GM23248 (cell line): ENCODE results near the gene TFCP2L1. TPM values are rescaled to one million over a fixed set of nuclear protein-coding genes. Genes with fewer than 3 reads are reported as not detected.

Source experiments
- DNase-seq: peaks from one replicate; pipeline ENCODE4 v3.0.0-alpha.2; 2015
- H2AFZ ChIP-seq: fragments of 200-600 bp; sonication (generic); 2 replicates; pipeline ENCODE4 v1.6.1; 2016; ENCODE audit warnings: antibody characterized with exemption
- H3F3A ChIP-seq: fragments of 200-600 bp; sonication (generic); 2 replicates; pipeline ENCODE4 v1.6.1; 2016; ENCODE audit warnings: mild to moderate bottlenecking, antibody characterized with exemption, mixed run types; ENCODE audit not compliant: insufficient read depth
- H3K27ac ChIP-seq: fragments of 200-600 bp; sonication (generic); 2 replicates; pipeline ENCODE4 v1.5.1; 2016; ENCODE audit warnings: mild to moderate bottlenecking
- H3K27me3 ChIP-seq: fragments of 200-600 bp; sonication (generic); replicated peaks from 2 replicates; pipeline ENCODE4 v1.6.1; 2016; ENCODE audit warnings: mild to moderate bottlenecking; ENCODE audit not compliant: insufficient read depth
- H3K36me3 ChIP-seq: fragments of 200-600 bp; sonication (generic); 2 replicates; pipeline ENCODE4 v1.6.1; 2016; ENCODE audit warnings: low read depth, mild to moderate bottlenecking
- H3K4me1 ChIP-seq: fragments of 200-600 bp; sonication (generic); 2 replicates; pipeline ENCODE4 v1.6.1; 2016; ENCODE audit warnings: mild to moderate bottlenecking; ENCODE audit not compliant: insufficient read depth
- H3K4me2 ChIP-seq: fragments of 200-600 bp; sonication (generic); one replicate; pipeline ENCODE4 v1.6.1; 2016; ENCODE audit warnings: mild to moderate bottlenecking; ENCODE audit not compliant: unreplicated experiment
- H3K4me3 ChIP-seq: fragments of 200-600 bp; sonication (generic); 2 replicates; pipeline ENCODE4 v1.5.1; 2016; ENCODE audit warnings: mild to moderate bottlenecking
- H3K79me2 ChIP-seq: fragments of 200-600 bp; sonication (generic); 2 replicates; pipeline ENCODE4 v1.6.1; 2016; ENCODE audit warnings: mild to moderate bottlenecking; ENCODE audit not compliant: insufficient read depth
- H3K9ac ChIP-seq: fragments of 200-600 bp; sonication (generic); 2 replicates; pipeline ENCODE4 v1.6.1; 2016; ENCODE audit warnings: mild to moderate bottlenecking
- H3K9me2 ChIP-seq: fragments of 200-600 bp; sonication (generic); 2 replicates; pipeline ENCODE4 v1.6.1; 2016; ENCODE audit warnings: mixed run types, mild to moderate bottlenecking, moderate library complexity; ENCODE audit not compliant: insufficient read depth
- H3K9me3 ChIP-seq: fragments of 200-600 bp; sonication (generic); one replicate; pipeline ENCODE4 v1.6.1; 2017; ENCODE audit warnings: low read depth
- H4K20me1 ChIP-seq: fragments of 200-600 bp; sonication (generic); 2 replicates; pipeline ENCODE4 v1.6.0; 2016; ENCODE audit not compliant: insufficient read depth
- EZH2 ChIP-seq: fragments of 200-600 bp; sonication (generic); IDR thresholded peaks from 2 replicates; pipeline ENCODE4 v1.6.1; 2018; ENCODE audit warnings: antibody characterized with exemption, mild to moderate bottlenecking; ENCODE audit not compliant: insufficient read depth, poor library complexity, severe bottlenecking
- EZH2phosphoT487 ChIP-seq: fragments of 200-600 bp; sonication (generic); IDR thresholded peaks from 2 replicates; pipeline ENCODE4 v1.6.1; 2018; ENCODE audit warnings: antibody characterized with exemption, moderate library complexity, mild to moderate bottlenecking, low read depth; ENCODE audit not compliant: insufficient read depth
- WGBS, 2 experiments: methylation state at CpG; one replicate each; pipeline ENCODE4 v1.1.6; 2015 to 2017; ENCODE audit warnings: low lambda C conversion rate in 2 of 2, low coverage in 1 of 2; ENCODE audit errors: missing lambda C conversion rate in 2 of 2; 5-methylcytosine and 5-hydroxymethylcytosine counted together
- in situ Hi-C: fragments of 300-500 bp; cut with MboI; formaldehyde crosslinking; loops from 2 replicates; pipeline ENCODE4 v1.15.0; 2020
- polyA plus RNA-seq: library from polyadenylated mRNA; unstranded; fragments of >200 nt; fragmentation: Nextera tagmentation; extraction: Ambion mirVana; gene quantifications from 2 replicates; pipeline ENCODE4 v1.2.1, GENCODE V29; 2016
- total RNA-seq: library from RNA; depleted of rRNA; stranded (reverse); fragments of >200 nt; shearing (Covaris generic); gene quantifications from 2 replicates; pipeline ENCODE4 v1.2.3, GENCODE V29; 2014

The TFCP2L1 gene
- total and polyA plus RNA-seq, 2 experiments from 2014 or later, result not detected

- Histone ChIP-seq H2AFZ (no peak overlapping the region), H3K4me1 (no peaks in the 10 kb centered on the region), H3K4me3 (no peak overlapping the region), H3K9ac (no peak overlapping the region), H3K27ac (no peak overlapping the region), H3K4me2 (no peak overlapping the region), H3K27me3 (peaks cover 38% of the 10 kb centered on the region), H3K9me3 (no peaks in the 10 kb centered on the region), H4K20me1 (no peaks in the 10 kb centered on the region), H3F3A (no peaks in the 10 kb centered on the region), H3K36me3 (no peaks in the 10 kb centered on the region), H3K79me2 (no peaks in the 10 kb centered on the region), H3K9me2 (no peaks in the 10 kb centered on the region)
- in situ Hi-C loops, result no loop called here
- 59 to 63% methylated on average over 12 of the region's 12 CpGs for WGBS, 2 experiments
- TF ChIP-seq EZH2phosphoT487 (no peak), EZH2 (no peak)
- no peak for DNase-seq
Measured at GRCh38 chr2:121253021-121253673, 31.9 kb downstream of the TFCP2L1 start.

DNA sequence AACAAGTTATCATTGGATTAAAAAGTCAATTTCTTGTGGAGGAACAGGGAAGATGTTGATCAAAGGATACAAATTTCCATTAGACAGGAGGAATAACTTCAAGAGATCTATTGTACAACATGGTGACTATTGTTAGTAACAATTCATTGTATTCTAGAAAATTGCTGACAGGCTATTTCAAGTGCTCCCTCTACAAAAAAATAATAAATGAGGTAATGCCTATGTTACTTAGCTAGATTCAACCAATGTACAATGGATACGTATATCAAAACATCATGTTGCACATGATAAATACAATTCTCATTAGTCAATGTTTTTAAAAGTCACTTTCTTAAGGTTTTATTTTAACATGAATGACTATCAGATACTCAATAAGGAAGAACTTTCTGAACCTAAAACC, 33.5 kb downstream of the TFCP2L1 start:
- H3K27me3 ChIP-seq, result peaks cover 48% of the 10 kb centered on the region
- TF ChIP-seq EZH2 (no peak), EZH2phosphoT487 (no peak)
- H3K9me3 ChIP-seq, result no peaks in the 10 kb centered on the region
- H3K4me2 ChIP-seq, result no peak overlapping the region
- H3K79me2 ChIP-seq, result no peaks in the 10 kb centered on the region
- no peak overlapping the region for H3K9ac ChIP-seq
- no peaks in the 10 kb centered on the region for H3K4me1 ChIP-seq
- no peaks in the 10 kb centered on the region for H3F3A ChIP-seq
- no peaks in the 10 kb centered on the region for H4K20me1 ChIP-seq
- 29 to 43% methylated on average over 1 of the region's 1 CpG for WGBS, 2 experiments
- in situ Hi-C loops, result no loop called here
- H3K4me3 ChIP-seq, result no peak overlapping the region
- H2AFZ ChIP-seq, result no peak overlapping the region
- no peak overlapping the region for H3K27ac ChIP-seq
- no peaks in the 10 kb centered on the region for H3K9me2 ChIP-seq
- no peaks in the 10 kb centered on the region for H3K36me3 ChIP-seq
- DNase-seq, result no peak

DNA sequence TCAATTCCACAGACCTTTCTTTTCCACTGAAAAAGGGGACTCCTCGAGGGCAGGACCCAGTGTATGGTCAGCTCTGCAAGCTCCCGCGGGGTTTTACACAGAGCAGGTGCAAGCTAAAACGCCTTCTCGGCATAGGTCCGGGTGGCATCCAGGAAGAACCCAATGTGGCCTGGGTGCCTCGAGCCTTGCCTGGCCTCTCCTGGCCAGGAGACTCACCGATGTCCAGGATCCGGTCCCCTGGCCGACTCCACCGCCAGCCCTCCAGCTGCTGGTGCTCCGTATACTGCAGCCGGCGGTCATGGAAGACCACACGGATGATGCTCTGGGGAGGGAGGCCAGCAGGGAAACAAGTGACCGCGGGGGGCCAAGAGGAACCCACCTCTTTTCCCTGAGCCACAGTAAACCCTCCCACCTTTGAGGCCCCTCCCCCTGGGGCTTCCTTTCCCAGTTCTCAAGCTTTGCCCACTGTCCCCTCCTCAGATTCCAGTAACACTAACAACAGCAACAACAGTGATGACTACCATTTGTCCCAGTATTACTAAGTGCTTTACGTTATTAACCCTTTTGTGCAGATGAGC, 36.1 kb downstream of the TFCP2L1 start:
- TF ChIP-seq EZH2phosphoT487 (no peak), EZH2 (no peak)
- H3K9me3 ChIP-seq, result no peaks in the 10 kb centered on the region
- no peaks in the 10 kb centered on the region for H3K9me2 ChIP-seq
- in situ Hi-C loops, result no loop called here
- no peaks in the 10 kb centered on the region for H3K79me2 ChIP-seq
- H3K27ac ChIP-seq, result no peak overlapping the region
- peaks cover 45% of the 10 kb centered on the region for H3K27me3 ChIP-seq
- H3K4me3 ChIP-seq, result no peak overlapping the region
- H3K4me2 ChIP-seq, result no peak overlapping the region
- DNase-seq, result no peak
- H3K36me3 ChIP-seq, result no peaks in the 10 kb centered on the region
- no peaks in the 10 kb centered on the region for H3F3A ChIP-seq
- 72 to 75% methylated on average over 14 to 18 of the region's 18 CpGs for WGBS, 2 experiments
- no peaks in the 10 kb centered on the region for H3K4me1 ChIP-seq
- no peak overlapping the region for H3K9ac ChIP-seq
- H2AFZ ChIP-seq, result no peak overlapping the region
- no peaks in the 10 kb centered on the region for H4K20me1 ChIP-seq

- Histone ChIP-seq H3K4me2 (no peak overlapping the region), H3F3A (no peaks in the 10 kb centered on the region), H3K9ac (no peak overlapping the region), H3K9me3 (no peaks in the 10 kb centered on the region), H3K9me2 (no peaks in the 10 kb centered on the region), H3K4me3 (no peak overlapping the region), H3K4me1 (no peaks in the 10 kb centered on the region), H3K27me3 (peaks cover 50% of the 10 kb centered on the region), H2AFZ (no peak overlapping the region), H4K20me1 (no peaks in the 10 kb centered on the region), H3K27ac (no peak overlapping the region), H3K36me3 (no peaks in the 10 kb centered on the region), H3K79me2 (no peaks in the 10 kb centered on the region)
- WGBS, 2 experiments, result 22 to 24% methylated on average over 5 of the region's 5 CpGs
- DNase-seq, result no peak
- in situ Hi-C loops, result no loop called here
- TF ChIP-seq EZH2phosphoT487 (no peak), EZH2 (no peak)
Measured at GRCh38 chr2:121247971-121248370, 37.0 kb downstream of the TFCP2L1 start.
